Globus pallidus (tissue), 1 donor: Measurements from ENCODE around the gene CLASP1.
A peak's percentile ranks its signal among the peaks of the same experiment; 100 is the strongest.
"Not testable (repeated sequence)": the region's sequence is repeated elsewhere in the genome, so short reads cannot be mapped to it uniquely, and the experiment has no call there.

Source experiments
- DNase-seq: peaks from one replicate; pipeline ENCODE4 v3.0.0-alpha.2; 2015; ENCODE audit warnings: low spot score

CLASP1 gene

GRCh38 chr2:121346407-121346806 is 302.9 kb downstream of the CLASP1 start:
- DNase-seq: no peak

GRCh38 chr2:121345887-121346286 is 303.4 kb downstream of the CLASP1 start:
- DNase-seq: peak; percentile 20

- DNase-seq: no peak
Measured at GRCh38 chr2:121345101-121345500, 304.2 kb downstream of the CLASP1 start.

- DNase-seq: not testable (repeated sequence)
Measured at GRCh38 chr2:121343828-121344399, 305.3 kb downstream of the CLASP1 start.

GRCh38 chr2:121343191-121343590 is 306.1 kb downstream of the CLASP1 start:
- DNase-seq: no peak

- DNase-seq: no peak
Measured at GRCh38 chr2:121342751-121343150, 306.5 kb downstream of the CLASP1 start.

- no peak for DNase-seq
Measured at GRCh38 chr2:121340926-121341325, 308.3 kb downstream of the CLASP1 start.

- DNase-seq: no peak
Measured at GRCh38 chr2:121338281-121338680, 311.0 kb downstream of the CLASP1 start.

GRCh38 chr2:121336528-121337294 is 312.6 kb downstream of the CLASP1 start:
- no peak for DNase-seq

- no peak for DNase-seq
Measured at GRCh38 chr2:121335294-121336290, 313.7 kb downstream of the CLASP1 start.

GRCh38 chr2:121334581-121335293 is 314.5 kb downstream of the CLASP1 start:
- DNase-seq: no peak

- DNase-seq: no peak
Measured at GRCh38 chr2:121333834-121334558, 315.3 kb downstream of the CLASP1 start.

- no peak for DNase-seq
Measured at GRCh38 chr2:121333231-121333630, 316.0 kb downstream of the CLASP1 start.

GRCh38 chr2:121331324-121331723 is 317.9 kb downstream of the CLASP1 start:
- DNase-seq: not testable (repeated sequence)

GRCh38 chr2:121330921-121331320 is 318.3 kb downstream of the CLASP1 start:
- no peak for DNase-seq

GRCh38 chr2:121329786-121330185 is 319.5 kb downstream of the CLASP1 start:
- DNase-seq: no peak

- no peak for DNase-seq
Measured at GRCh38 chr2:121326628-121327027, 322.6 kb downstream of the CLASP1 start.

GRCh38 chr2:121324601-121325000 is 324.7 kb downstream of the CLASP1 start:
- DNase-seq: no peak

- no peak for DNase-seq
Measured at GRCh38 chr2:121321476-121321875, 327.8 kb downstream of the CLASP1 start.

- no peak for DNase-seq
Measured at GRCh38 chr2:121319941-121320340, 329.3 kb downstream of the CLASP1 start.

GRCh38 chr2:121316986-121317385 is 332.3 kb downstream of the CLASP1 start:
- DNase-seq: no peak
